Gastrocnemius medialis (tissue), 4 donors: ENCODE data around the gene KIF21B. TPM values are rescaled to one million over a fixed set of nuclear protein-coding genes. Genes with fewer than 3 reads are reported as not detected.

Source experiments
- ATAC-seq, 2 donors: fragments of 150-250 bp; one replicate each; pipeline ENCODE4 v1.9.1; 2016
- DNase-seq, 2 donors: peaks; one replicate each; pipeline ENCODE4 v3.0.0-alpha.2; 2019
- H3K27ac ChIP-seq, 4 donors: fragments of 200-600 bp; sonication (generic); 1 replicate in 1 of 4; 2 replicates in 3 of 4; pipeline ENCODE4 v1.5.1; 2016 to 2018; ENCODE audit warnings: mild to moderate bottlenecking in 2 of 4, moderate library complexity in 1 of 4
- H3K27me3 ChIP-seq, 3 donors: fragments of 200-600 bp; sonication (generic) in 2 of 3; 1 replicate in 1 of 3; 2 replicates in 2 of 3; pipeline versions ENCODE4 v1.5.1 to v1.6.0; 2016 to 2019; ENCODE audit warnings: mild to moderate bottlenecking in 1 of 3, moderate library complexity in 1 of 3
- H3K36me3 ChIP-seq, 2 donors: fragments of 200-600 bp; sonication (generic) in 1 of 2; one replicate each; pipeline ENCODE4 v1.5.1; 2017 to 2018
- H3K4me1 ChIP-seq, 2 donors: fragments of 200-600 bp; sonication (generic) in 1 of 2; one replicate each; pipeline ENCODE4 v1.5.1; 2016 to 2017; ENCODE audit warnings: mild to moderate bottlenecking in 2 of 2
- H3K4me3 ChIP-seq, 4 donors: fragments of 200-600 bp; sonication (generic) in 3 of 4; 1 replicate in 1 of 4; 2 replicates in 3 of 4; pipeline ENCODE4 v1.5.1; 2016 to 2019; ENCODE audit warnings: mild to moderate bottlenecking in 2 of 4
- H3K9me3 ChIP-seq, 3 donors: fragments of 200-600 bp; sonication (generic) in 2 of 3; 1 replicate in 1 of 3; 2 replicates in 2 of 3; pipeline ENCODE4 v1.5.1; 2016 to 2019
- POLR2A ChIP-seq, 2 donors: fragments of 450-650 bp; IDR thresholded peaks; one replicate each; pipeline ENCODE4 v1.6.1; 2017; ENCODE audit warnings: antibody characterized with exemption in 2 of 2, mild to moderate bottlenecking in 2 of 2, moderate library complexity in 2 of 2
- in situ Hi-C, 4 donors: fragments of 200-750 bp; cut with MboI; loops; one replicate each; pipeline versions ENCODE4 v1.15.0 to v1.8.0; 2017; ENCODE audit warnings: low sequenced_read_pairs in 4 of 4
- intact Hi-C: fragments of 100-400 bp; cut with DNase I; formaldehyde crosslinking; loops from one replicate; pipeline ENCODE4 v1.15.1; 2023; ENCODE audit warnings: low total_unique reads
- total RNA-seq, 4 donors: library from RNA; depleted of rRNA; stranded (reverse); fragments of >200 nt; gene quantifications; one replicate each; pipeline versions ENCODE4 v1.1.0 to v1.2.3, GENCODE V29; 2016
- TF ChIP-seq, protein P1 (sequence below), 5 experiments: fragments of 450-650 bp in 3 of 5; fragments of 200-600 bp in 2 of 5; sonication (generic) in 2 of 5; IDR thresholded peaks in 4 of 5; conservative IDR thresholded peaks in 1 of 5; 1 replicate in 4 of 5; 2 replicates in 1 of 5; pipeline ENCODE4 v1.5.1; 2016 to 2019; ENCODE audit warnings: antibody characterized with exemption in 5 of 5, mild to moderate bottlenecking in 3 of 5, moderate library complexity in 3 of 5

Gene KIF21B
- total RNA-seq, 4 donors from 2014 or later: 0.23 to 0.49 (median 0.36) TPM

GRCh38 chr1:200991097-200991614 is 32.4 kb downstream of the KIF21B start:
- no peak for TF ChIP-seq POLR2A (IDR thresholded peaks at IDR 0.05)
- TF ChIP-seq, protein P1, sequence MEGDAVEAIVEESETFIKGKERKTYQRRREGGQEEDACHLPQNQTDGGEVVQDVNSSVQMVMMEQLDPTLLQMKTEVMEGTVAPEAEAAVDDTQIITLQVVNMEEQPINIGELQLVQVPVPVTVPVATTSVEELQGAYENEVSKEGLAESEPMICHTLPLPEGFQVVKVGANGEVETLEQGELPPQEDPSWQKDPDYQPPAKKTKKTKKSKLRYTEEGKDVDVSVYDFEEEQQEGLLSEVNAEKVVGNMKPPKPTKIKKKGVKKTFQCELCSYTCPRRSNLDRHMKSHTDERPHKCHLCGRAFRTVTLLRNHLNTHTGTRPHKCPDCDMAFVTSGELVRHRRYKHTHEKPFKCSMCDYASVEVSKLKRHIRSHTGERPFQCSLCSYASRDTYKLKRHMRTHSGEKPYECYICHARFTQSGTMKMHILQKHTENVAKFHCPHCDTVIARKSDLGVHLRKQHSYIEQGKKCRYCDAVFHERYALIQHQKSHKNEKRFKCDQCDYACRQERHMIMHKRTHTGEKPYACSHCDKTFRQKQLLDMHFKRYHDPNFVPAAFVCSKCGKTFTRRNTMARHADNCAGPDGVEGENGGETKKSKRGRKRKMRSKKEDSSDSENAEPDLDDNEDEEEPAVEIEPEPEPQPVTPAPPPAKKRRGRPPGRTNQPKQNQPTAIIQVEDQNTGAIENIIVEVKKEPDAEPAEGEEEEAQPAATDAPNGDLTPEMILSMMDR (IDR thresholded peaks at IDR 0.05 in 4 of 5, conservative IDR thresholded peaks at IDR 0.05 in 1 of 5): no peak
- no peak for DNase-seq
- Histone ChIP-seq H3K9me3 (no peaks in the 10 kb centered on the region), H3K4me3 (no peak overlapping the region), H3K4me1 (no peaks in the 10 kb centered on the region), H3K27ac (no peak overlapping the region), H3K27me3 (no peaks in the 10 kb centered on the region), H3K36me3 (no peaks in the 10 kb centered on the region)
- ATAC-seq: no peak
- in situ Hi-C loops: no loop called here
- intact Hi-C loops: no loop called here

- no peak for ATAC-seq
- intact Hi-C loops: no loop called here
- Histone ChIP-seq H3K4me3 (no peak overlapping the region), H3K27ac (no peak overlapping the region), H3K9me3 (no peaks in the 10 kb centered on the region), H3K36me3 (no peaks in the 10 kb centered on the region), H3K27me3 (no peaks in the 10 kb centered on the region), H3K4me1 (no peaks in the 10 kb centered on the region)
- DNase-seq: no peak
- no peak for TF ChIP-seq POLR2A (IDR thresholded peaks at IDR 0.05)
- TF ChIP-seq, protein P1 (IDR thresholded peaks at IDR 0.05 in 4 of 5, conservative IDR thresholded peaks at IDR 0.05 in 1 of 5): no peak
- in situ Hi-C loops: no loop called here
Observed at GRCh38 chr1:200990114-200990513, 33.4 kb downstream of the KIF21B start.

GRCh38 chr1:200989337-200989736 is 34.2 kb downstream of the KIF21B start:
- H3K36me3 ChIP-seq: no peaks in the 10 kb centered on the region
- H3K4me3 ChIP-seq: no peak overlapping the region
- no peak overlapping the region for H3K27ac ChIP-seq
- in situ Hi-C loops: no loop called here
- DNase-seq: no peak
- no peak for ATAC-seq
- H3K4me1 ChIP-seq: no peaks in the 10 kb centered on the region
- intact Hi-C loops: no loop called here
- no peaks in the 10 kb centered on the region for H3K27me3 ChIP-seq
- H3K9me3 ChIP-seq: no peaks in the 10 kb centered on the region
- TF ChIP-seq POLR2A (IDR thresholded peaks at IDR 0.05): no peak
- TF ChIP-seq, protein P1 (IDR thresholded peaks at IDR 0.05 in 4 of 5, conservative IDR thresholded peaks at IDR 0.05 in 1 of 5): no peak

DNA sequence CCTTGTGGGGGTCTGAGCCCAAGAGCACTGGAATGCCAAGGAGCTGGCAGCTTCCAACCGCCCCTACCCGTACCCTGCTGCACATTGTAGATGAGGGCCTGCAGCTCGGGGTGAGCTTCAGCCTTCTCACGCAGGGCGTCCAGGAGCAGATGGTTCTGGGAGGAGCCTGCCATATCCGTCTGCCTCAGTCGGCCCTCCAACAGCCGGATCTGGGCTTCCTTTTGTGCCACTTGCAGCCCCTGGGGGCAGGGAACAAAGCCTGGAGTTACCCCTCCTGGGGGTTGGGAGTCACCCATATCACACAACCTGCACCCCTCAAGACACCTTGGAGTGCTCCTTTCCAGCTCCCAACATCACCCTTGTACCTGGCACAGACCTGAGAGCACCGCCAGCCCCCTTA is 34.8 kb downstream of the KIF21B start:
- Histone ChIP-seq H3K4me1 (no peaks in the 10 kb centered on the region), H3K27ac (no peak overlapping the region), H3K9me3 (no peaks in the 10 kb centered on the region), H3K27me3 (no peaks in the 10 kb centered on the region), H3K4me3 (no peak overlapping the region), H3K36me3 (no peaks in the 10 kb centered on the region)
- DNase-seq: no peak
- intact Hi-C loops: no loop called here
- in situ Hi-C loops: no loop called here
- no peak for ATAC-seq
- TF ChIP-seq POLR2A (IDR thresholded peaks at IDR 0.05): no peak
- TF ChIP-seq, protein P1 (IDR thresholded peaks at IDR 0.05 in 4 of 5, conservative IDR thresholded peaks at IDR 0.05 in 1 of 5): no peak

DNA sequence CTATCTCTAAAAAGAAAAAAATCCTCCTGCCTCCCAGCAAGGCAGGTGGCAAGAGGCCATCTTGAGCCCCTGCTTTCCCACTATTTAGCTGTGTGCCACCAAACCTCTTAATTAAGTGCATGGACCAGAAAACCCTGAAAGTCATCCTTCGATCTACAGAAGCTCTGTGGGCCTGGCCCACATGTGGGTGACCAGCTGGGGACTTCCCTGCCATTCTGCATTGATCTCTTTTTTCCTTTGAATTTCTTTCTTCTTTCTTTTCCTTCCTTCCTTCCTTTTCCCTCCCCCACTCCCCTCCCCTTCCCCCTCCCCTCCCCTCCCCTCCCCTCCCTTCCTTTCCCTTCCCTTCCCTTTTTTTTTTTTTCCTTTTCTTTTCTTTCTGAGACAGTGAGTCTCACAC is 38.0 kb downstream of the KIF21B start:
- DNase-seq (no peak), ATAC-seq (no peak)
- H3K4me1 ChIP-seq: no peaks in the 10 kb centered on the region
- TF ChIP-seq POLR2A (IDR thresholded peaks at IDR 0.05): no peak
- H3K27ac ChIP-seq: no peak overlapping the region
- H3K27me3 ChIP-seq: no peaks in the 10 kb centered on the region
- intact Hi-C loops (no loop called here), in situ Hi-C loops (no loop called here)
- no peaks in the 10 kb centered on the region for H3K9me3 ChIP-seq
- no peak overlapping the region for H3K4me3 ChIP-seq
- no peaks in the 10 kb centered on the region for H3K36me3 ChIP-seq
